Activated CD8-positive, alpha-beta memory T cell treated with anti-CD3 and anti-CD28 coated beads for 48 hours (primary cell): ENCODE results near the gene HS6ST2.
"Not testable (repeated sequence)": the region's sequence is repeated elsewhere in the genome, so short reads cannot be mapped to it uniquely, and the experiment has no call there.

Experiments
- DNase-seq, 3 experiments: peaks; one replicate each; pipeline ENCODE4 v3.0.0-alpha.2; 2020; ENCODE audit warnings: low read depth in 2 of 3, low spot score in 2 of 3

Gene HS6ST2

DNA sequence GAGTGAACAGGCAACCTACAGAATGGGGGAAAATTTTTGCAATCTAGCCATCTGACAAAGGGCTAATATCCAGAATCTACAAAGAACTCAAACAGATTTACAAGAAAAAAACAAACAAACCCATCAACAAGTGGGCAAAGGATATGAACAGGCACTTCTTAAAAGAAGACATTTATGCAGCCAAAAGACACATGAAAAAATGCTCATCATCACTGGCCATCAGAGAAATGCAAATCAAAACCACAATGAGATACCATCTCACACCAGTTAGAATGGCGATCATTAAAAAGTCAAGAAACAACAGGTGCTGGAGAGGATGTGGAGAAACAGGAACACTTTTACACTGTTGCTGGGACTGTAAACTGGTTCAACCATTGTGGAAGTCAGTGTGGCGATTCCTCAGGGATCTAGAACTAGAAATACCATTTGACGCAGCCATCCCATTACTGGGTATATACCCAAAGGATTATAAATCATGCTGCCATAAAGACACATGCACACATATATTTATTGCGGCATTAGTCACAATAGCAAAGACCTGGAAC is 13.3 kb downstream of the HS6ST2 start:
- not testable (repeated sequence) for DNase-seq

GRCh38 chrX:132940727-132941327 is 17.6 kb downstream of the HS6ST2 start:
- no peak for DNase-seq

DNA sequence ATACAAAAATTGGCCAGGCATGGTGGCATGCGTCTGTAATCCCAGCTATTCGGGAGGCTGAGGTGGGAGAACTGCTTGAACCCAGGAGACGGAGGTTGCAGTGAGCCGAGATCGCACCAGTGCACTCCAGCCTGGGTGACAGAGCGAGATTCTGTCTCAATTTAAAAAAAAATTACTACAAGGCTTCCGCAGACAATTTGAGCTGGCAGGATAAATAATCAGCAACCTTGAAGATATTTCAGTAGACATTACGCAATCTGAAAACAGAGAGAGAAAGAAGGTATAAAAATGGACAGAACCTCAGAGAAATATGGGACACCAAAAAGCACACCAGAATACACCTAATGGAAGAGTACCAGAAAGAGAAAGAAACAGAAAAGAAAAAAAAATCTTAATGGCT is 25.3 kb downstream of the HS6ST2 start:
- DNase-seq, result no peak

DNA sequence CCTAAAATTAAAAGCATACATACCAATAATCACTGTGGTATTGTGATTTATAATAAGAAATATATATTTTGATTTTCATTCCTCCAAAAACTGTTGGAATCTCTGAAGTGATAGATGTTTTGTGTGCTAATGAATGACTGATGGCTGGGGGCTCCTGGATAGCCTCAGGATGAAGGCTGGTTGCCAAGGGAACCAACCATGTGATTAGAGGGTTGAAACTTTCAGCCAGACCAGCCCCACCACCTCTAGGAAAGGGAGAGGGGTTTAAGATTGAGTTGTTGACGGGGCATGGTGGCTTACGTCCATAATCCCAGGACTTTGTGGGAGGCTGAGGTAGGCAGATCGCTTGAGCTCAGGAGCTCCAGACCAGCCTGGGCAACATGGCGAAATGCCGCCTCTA is 34.0 kb downstream of the HS6ST2 start:
- no peak for DNase-seq

DNA sequence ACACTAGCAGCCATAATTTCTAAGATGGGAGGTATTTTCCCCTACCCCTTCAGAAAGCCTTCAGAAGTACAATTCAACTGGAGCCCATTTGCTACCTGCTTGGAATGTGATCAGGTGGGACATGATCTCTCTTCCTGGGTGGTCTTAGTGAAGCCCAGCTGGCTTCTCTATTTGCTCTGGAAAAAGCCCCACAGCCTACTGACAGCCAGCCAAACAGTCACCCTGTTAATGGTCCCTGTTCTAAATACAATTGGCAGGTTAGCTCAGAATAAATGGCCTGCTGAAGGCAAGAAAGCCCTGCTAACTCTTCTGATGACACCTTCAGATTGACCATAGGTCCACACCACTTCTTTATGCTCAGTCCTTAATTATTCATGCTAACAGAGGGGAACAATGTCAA is 39.9 kb downstream of the HS6ST2 start:
- no peak for DNase-seq

DNA sequence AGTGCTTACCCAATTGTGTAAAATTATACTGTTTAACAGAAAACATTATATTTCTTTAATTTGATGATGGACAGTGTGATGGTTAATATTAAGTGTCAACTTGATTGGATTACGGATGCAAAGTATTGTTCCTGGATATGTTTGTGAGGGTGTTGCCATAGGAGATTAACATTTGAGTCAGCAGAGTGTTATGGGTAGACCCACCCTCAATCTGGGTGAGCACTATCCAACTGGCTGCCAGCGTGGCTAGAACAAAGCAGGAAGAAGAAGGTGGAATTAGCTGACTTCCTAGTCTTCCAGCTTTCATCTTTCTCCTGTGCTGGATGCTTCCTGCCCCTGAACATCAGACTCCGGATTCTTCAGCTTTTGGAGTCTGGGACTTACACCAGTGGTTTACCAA is 42.1 kb downstream of the HS6ST2 start:
- DNase-seq, result no peak

DNA sequence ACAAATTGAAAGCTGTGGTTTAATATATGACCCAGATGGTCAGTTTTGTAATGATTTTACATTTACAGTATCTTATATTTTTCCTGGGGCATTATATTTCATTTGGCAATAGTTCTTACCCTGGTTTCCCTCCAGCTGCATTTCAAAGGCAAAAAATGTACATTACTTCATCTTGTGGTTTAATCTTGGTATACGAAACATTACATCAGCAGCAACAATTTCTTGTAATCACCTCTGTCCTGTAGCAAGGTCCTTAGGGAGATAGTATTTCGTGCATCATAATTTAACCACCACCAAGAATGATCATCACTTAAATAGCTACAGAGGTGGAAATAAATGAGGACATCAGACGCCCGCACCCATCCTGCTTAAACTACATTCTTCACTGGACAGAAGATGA is 48.8 kb downstream of the HS6ST2 start:
- DNase-seq, result no peak

- no peak for DNase-seq
Measured at GRCh38 chrX:132908891-132909290, 49.5 kb downstream of the HS6ST2 start.

DNA sequence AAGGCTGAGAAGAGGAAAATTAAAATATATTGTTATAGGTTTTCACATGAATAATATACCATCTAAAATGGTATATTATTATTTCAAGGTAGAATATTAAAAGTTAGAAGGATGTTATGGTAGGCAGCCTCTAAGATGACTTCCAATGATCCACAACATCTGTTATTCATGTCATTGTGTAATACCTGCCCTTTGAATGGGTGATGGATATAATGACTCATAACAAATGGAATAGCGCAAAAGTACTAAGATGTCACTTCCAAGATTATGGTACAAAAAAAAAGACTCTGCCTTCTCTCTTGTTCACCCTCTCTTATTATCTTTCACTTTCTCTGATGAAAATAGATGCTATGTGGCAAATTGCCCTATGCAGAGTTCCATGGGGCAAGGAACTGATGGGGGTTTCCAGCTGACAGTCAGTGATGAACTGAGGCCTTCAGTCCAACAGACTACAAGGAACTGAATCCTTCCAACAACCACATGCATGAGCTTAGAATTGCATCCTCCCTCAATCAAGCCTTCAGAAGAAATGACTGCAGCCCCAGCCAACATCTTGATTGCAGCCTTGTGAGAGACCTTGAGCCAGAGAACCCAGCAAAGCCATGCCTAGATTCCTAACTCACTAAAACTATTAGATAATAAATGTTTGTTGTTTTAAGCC is 57.7 kb downstream of the HS6ST2 start:
- no peak for DNase-seq

DNA sequence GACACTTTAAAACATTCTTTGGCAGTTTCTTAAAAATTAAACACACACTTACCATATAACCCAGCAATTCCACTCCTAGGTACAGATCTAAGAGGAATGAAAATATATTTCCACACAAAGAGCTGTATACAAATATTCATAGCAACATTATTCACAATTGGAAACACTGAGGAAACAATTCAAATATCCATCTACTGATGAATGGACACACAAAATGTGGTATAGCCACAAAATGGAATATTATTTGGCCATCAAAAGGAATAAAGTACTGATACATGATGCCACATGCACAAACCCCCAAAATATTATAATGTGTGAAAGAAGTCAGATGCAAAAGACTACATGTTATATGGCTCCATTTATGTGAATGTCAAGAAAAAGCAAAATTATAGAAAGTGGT is 70.9 kb downstream of the HS6ST2 start:
- DNase-seq, result no peak

GRCh38 chrX:132883358-132883915 is 75.0 kb downstream of the HS6ST2 start:
- DNase-seq, result no peak

GRCh38 chrX:132880753-132881152 is 77.7 kb downstream of the HS6ST2 start:
- not testable (repeated sequence) for DNase-seq

- no peak for DNase-seq
Measured at GRCh38 chrX:132877954-132878536, 80.4 kb downstream of the HS6ST2 start.

DNA sequence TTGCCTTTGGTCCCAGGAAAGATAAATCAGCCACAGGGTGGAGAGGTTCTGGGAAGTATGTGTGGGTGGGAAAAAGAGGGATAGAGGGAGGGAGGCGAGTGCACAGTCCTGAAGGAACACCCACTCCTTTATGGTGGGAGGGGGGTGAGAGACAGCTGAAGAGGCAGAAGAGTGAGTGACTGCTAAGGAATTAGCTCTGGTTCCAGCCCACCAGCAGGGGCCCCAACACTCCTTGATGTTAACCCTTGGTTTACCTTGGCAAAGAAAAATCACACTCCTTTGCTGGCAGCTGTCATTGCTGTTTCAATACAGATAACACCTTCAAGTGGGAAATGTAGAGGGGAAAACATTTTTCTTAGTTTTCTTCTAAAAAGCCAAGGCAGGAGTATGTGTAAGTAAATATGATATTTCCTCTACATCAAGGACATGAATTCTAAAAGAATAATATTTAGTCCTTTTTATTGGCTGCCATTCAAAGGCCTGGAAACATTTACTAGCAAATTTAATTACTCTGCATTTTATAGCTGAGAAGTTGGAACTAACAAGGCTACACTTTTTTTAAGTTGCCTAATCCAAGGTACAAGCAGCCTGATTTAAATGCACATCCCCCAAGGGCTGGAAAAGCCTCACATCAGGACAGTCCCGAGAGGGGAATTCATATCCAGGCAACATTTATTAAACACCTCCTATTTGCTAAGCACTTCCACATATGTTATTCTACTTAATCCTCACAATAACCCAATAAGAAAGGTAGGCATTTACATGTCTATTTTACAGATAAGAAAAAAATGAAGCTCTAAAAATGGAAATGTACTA is 81.7 kb downstream of the HS6ST2 start:
- DNase-seq, result no peak

DNA sequence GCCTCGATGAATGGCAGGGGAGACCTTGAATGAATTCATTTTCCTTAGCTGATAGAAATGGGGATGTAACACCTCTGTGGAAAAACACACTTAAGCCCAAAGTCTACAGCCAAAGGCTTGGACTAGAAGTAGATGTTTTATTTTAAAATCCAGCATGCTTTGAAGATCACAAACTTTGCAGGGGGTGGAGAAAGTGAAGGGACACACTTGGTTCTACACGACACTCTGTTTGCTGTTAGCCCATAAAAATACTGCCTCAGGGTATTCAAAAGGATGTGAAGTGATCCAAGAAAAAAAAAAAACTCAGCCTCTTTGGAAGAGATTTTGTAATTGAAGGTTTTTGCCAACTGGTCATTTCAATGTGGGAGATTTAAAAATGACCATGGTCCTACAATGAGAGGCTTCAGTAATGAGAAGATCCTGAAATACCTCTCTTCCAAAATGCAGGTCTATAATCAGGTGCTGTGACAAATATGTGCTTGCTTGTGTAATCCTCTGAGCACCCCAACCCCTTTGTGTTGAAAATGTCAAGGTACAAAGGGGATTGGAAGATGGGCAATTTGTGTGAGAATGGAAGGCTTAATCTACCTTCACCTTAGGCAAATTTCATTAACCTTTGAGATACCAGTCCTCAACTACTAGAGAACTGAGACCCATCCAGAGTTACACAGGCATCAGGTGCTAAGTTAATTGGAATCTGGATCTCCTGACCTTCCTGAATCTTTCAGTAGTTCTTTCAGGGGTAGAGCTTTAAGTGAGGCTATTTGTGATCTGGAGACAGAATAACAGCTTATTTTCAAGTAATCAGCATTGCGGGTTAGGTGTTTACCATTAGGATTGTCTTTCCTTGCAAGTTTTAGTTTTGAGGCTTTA is 82.5 kb downstream of the HS6ST2 start:
- DNase-seq, result no peak

GRCh38 chrX:132862562-132862961 is 95.9 kb downstream of the HS6ST2 start:
- no peak for DNase-seq

DNA sequence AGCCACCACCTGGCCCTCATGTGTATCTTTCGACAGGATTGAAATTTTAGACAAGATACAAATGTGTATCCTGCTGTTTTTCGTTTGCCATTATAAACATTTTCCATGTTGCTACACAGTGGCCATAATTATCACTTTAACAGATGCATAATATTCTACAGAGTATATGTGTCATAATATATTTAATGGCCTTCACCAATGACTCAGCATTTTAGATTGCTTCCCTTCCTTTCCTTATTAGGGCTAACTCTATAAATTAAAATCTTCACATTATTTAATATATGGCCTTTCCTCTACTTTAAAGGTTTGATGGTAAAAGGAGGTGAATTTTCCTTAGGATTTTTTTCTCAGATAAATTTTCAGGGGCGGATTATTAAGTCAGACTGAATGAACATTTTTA is 97.4 kb downstream of the HS6ST2 start:
- DNase-seq, result no peak

- DNase-seq, result no peak
Measured at GRCh38 chrX:132860200-132860599, 98.2 kb downstream of the HS6ST2 start.

DNA sequence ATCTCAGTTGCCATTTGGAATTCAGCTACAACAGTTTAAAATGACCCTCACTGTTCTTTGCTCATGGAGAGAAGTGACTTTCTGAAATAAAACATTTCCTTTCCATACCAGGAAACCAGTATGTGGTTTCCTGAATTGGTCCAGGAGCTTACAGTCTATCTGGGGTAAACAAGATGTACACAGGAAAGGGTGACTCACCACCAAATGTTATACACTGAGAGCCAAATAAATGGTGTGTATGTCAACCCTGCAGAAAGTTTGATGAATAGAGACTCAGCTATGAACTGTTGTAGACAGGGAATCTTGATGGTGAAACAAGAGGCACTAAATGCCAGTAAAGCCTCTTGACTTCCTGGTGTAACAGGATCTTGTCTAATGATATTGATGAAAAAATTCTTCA is 100.4 kb downstream of the HS6ST2 start:
- DNase-seq, result no peak

DNA sequence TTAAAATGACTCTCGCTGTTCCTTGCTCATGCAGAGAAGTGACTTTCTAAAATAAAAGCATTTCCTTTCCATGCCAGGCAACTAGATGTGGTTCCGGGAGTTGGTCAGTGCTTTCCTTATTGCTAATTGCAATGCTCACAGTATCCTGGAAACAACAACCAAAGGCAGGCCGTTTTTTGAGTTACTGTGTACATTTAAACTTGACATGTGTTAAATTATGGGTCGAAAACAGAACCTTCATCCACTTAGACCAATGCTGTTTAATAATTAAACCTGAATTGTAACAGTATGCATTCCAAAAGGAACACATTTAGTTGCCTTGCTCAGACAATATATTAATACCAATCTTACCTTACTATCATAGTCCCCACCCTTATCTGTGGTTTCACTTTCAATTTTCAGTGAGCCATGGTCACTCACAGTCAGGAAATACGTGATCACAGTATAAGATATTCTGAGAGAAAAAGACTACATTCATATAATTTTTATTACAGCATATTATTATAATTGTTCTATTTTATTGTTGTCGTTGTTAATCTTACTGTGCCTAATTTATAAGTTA is 102.6 kb downstream of the HS6ST2 start:
- no peak for DNase-seq
